A549 (cell line): Measurements from ENCODE around the gene MPZ. TPM values are rescaled to one million over a fixed set of nuclear protein-coding genes. Genes with fewer than 3 reads are reported as not detected.

Source experiments
- ATAC-seq, 2 experiments: fragments of 200-7000 bp in 1 of 2; fragments of >200 bp in 1 of 2; cut with Nextera tagmentation in 1 of 2; cut with Tn5 transposase in 1 of 2; 3 replicates each; pipeline versions ENCODE4 v1.8.0 to v1.9.1; 2018 to 2020; ENCODE audit warnings: mild to moderate bottlenecking in 1 of 2, moderate library complexity in 1 of 2
- CTCF ChIA-PET: fragments of 300-600 bp; sonication (Branson Sonifier 250); formaldehyde crosslinking; extraction: SDS; loops from one replicate; lab custom pipeline; 2021; ENCODE audit warnings: antibody characterized with exemption, inconsistent platforms; lab: Yijun Ruan, JAX
- POLR2A ChIA-PET: fragments of 350-600 bp; formaldehyde crosslinking; extraction: SDS; loops from one replicate; lab custom pipeline; 2021; ENCODE audit warnings: antibody characterized with exemption, inconsistent platforms; lab: Yijun Ruan, JAX
- DNase-seq, 2 experiments: peaks; one replicate each; pipeline versions ENCODE4 v3.0.0 to v3.0.0-alpha.2; 2011 to 2016; ENCODE audit warnings: low read depth in 1 of 2, low spot score in 1 of 2
- FAIRE-seq: peaks from 2 replicates; lab custom pipeline; 2011; peaks lifted over from hg19 to GRCh38; lab: Jason Lieb, UNC
- H3K27ac ChIP-seq, 2 experiments: fragments of >200 bp; sonication (Bioruptor Twin); formaldehyde crosslinking; 3 replicates each; pipeline ENCODE4 v1.5.1; 2016 to 2017
- H3K4me1 ChIP-seq: fragments of >200 bp; sonication (Bioruptor Twin); formaldehyde crosslinking; 3 replicates; pipeline ENCODE4 v1.6.1; 2016
- H3K4me2 ChIP-seq: fragments of >200 bp; sonication (Bioruptor Twin); formaldehyde crosslinking; 3 replicates; pipeline ENCODE4 v1.6.1; 2016
- H3K4me3 ChIP-seq: fragments of >200 bp; sonication (Bioruptor Twin); formaldehyde crosslinking; 3 replicates; pipeline ENCODE4 v1.5.1; 2016
- H3K9me3 ChIP-seq: fragments of >200 bp; sonication (Bioruptor Twin); formaldehyde crosslinking; 3 replicates; pipeline ENCODE4 v1.6.1; 2016
- BCL3 ChIP-seq: fragments of >200 bp; sonication (Bioruptor Twin); formaldehyde crosslinking; IDR thresholded peaks from 3 replicates; pipeline ENCODE4 v1.6.1; 2016
- BHLHE40 ChIP-seq: IDR thresholded peaks from 2 replicates; pipeline ENCODE4 v1.6.1; 2012; ENCODE audit warnings: low read depth, low read length, inconsistent platforms
- CBX2 ChIP-seq: fragments of 200-600 bp; sonication (generic); IDR thresholded peaks from 2 replicates; pipeline ENCODE4 v1.6.1; 2016; ENCODE audit warnings: low read depth, mild to moderate bottlenecking, borderline replicate concordance
- CBX8 ChIP-seq: fragments of 200-600 bp; sonication (generic); IDR thresholded peaks from 2 replicates; pipeline ENCODE4 v1.6.1; 2016
- CEBPB ChIP-seq, 2 experiments: fragments of >200 bp in 1 of 2; sonication (Bioruptor Twin) in 1 of 2; formaldehyde crosslinking in 1 of 2; IDR thresholded peaks; 2 replicates each; pipeline ENCODE4 v1.6.1; 2012 to 2016
- CHD4 ChIP-seq: fragments of 200-600 bp; sonication (generic); IDR thresholded peaks from 2 replicates; pipeline ENCODE4 v1.6.1; 2016; ENCODE audit warnings: antibody characterized with exemption, mild to moderate bottlenecking, borderline replicate concordance
- E2F6 ChIP-seq: IDR thresholded peaks from 2 replicates; pipeline ENCODE4 v1.6.1; 2012; ENCODE audit warnings: low read depth, borderline replicate concordance
- EHF ChIP-seq: fragments of 250-450 bp; sonication (Bioruptor Pico); IDR thresholded peaks from 2 replicates; pipeline ENCODE4 v1.5.0; 2020; ENCODE audit warnings: mild to moderate bottlenecking
- EHMT2 ChIP-seq: fragments of 200-600 bp; sonication (generic); IDR thresholded peaks from 2 replicates; pipeline ENCODE4 v1.6.1; 2016; ENCODE audit warnings: antibody characterized with exemption, low read depth, mild to moderate bottlenecking, moderate library complexity
- ELK1 ChIP-seq: fragments of 150-350 bp; IDR thresholded peaks from 2 replicates; pipeline ENCODE4 v1.6.1; 2014; ENCODE audit warnings: low read depth, mild to moderate bottlenecking, low read length
- EP300 ChIP-seq, 2 experiments: fragments of >200 bp; sonication (Bioruptor Twin); formaldehyde crosslinking; IDR thresholded peaks; 2 replicates in 1 of 2; 3 replicates in 1 of 2; pipeline ENCODE4 v1.6.1; 2016 to 2017
- ESRRA ChIP-seq: fragments of 150-350 bp; IDR thresholded peaks from 2 replicates; pipeline ENCODE4 v1.6.1; 2014; ENCODE audit warnings: mild to moderate bottlenecking, low read length, borderline replicate concordance
- FOSL2 ChIP-seq, 2 experiments: fragments of 450-650 bp in 1 of 2; fragments of >200 bp in 1 of 2; sonication (Bioruptor Twin) in 1 of 2; formaldehyde crosslinking; IDR thresholded peaks; 2 replicates each; pipeline versions ENCODE4 v1.5.0 to v1.6.1; 2016 to 2020; ENCODE audit warnings: mild to moderate bottlenecking in 1 of 2, moderate library complexity in 1 of 2
- FOXS1 ChIP-seq: fragments of 250-450 bp; sonication (Bioruptor Pico); IDR thresholded peaks from 2 replicates; pipeline ENCODE4 v1.5.0; 2020; ENCODE audit warnings: mild to moderate bottlenecking, moderate library complexity
- GATA3 ChIP-seq: IDR thresholded peaks from 2 replicates; pipeline ENCODE4 v1.6.1; 2012; ENCODE audit warnings: borderline replicate concordance
- HOXB13 ChIP-seq: fragments of 250-450 bp; sonication (Bioruptor Pico); IDR thresholded peaks from 2 replicates; pipeline ENCODE4 v1.5.0; 2020; ENCODE audit warnings: low read depth, mild to moderate bottlenecking, moderate library complexity
- KDM1A ChIP-seq: fragments of 200-600 bp; sonication (generic); IDR thresholded peaks from 2 replicates; pipeline ENCODE4 v1.6.1; 2016; ENCODE audit warnings: low read depth, mild to moderate bottlenecking
- KDM5A ChIP-seq: fragments of 200-600 bp; sonication (generic); IDR thresholded peaks from 2 replicates; pipeline ENCODE4 v1.6.1; 2016; ENCODE audit warnings: antibody characterized with exemption, mild to moderate bottlenecking
- MAFK ChIP-seq: fragments of 450-650 bp; IDR thresholded peaks from 2 replicates; pipeline ENCODE4 v1.6.1; 2014; ENCODE audit not compliant: partially characterized antibody
- MAZ ChIP-seq: fragments of 150-350 bp; IDR thresholded peaks from 2 replicates; pipeline ENCODE4 v1.6.1; 2014; ENCODE audit warnings: antibody characterized with exemption, low read depth, low read length, borderline replicate concordance
- MYC ChIP-seq: IDR thresholded peaks from 2 replicates; pipeline ENCODE4 v1.6.1; 2012; ENCODE audit warnings: mild to moderate bottlenecking, inconsistent platforms, low read length, improper control_type of control experiment, borderline replicate concordance
- NPAS2 ChIP-seq: fragments of 250-450 bp; sonication (Bioruptor Pico); IDR thresholded peaks from 2 replicates; pipeline ENCODE4 v1.8.0; 2022; ENCODE audit warnings: mild to moderate bottlenecking, moderate library complexity, borderline replicate concordance
- PBX3 ChIP-seq: IDR thresholded peaks from 2 replicates; pipeline ENCODE4 v1.6.1; 2012
- PHF8 ChIP-seq: fragments of 200-600 bp; sonication (generic); IDR thresholded peaks from 2 replicates; pipeline ENCODE4 v1.6.1; 2016; ENCODE audit warnings: low read depth, mild to moderate bottlenecking, antibody characterized with exemption, moderate library complexity, borderline replicate concordance
- RARB ChIP-seq: fragments of 250-450 bp; sonication (Bioruptor Pico); IDR thresholded peaks from 2 replicates; pipeline ENCODE4 v1.8.0; 2021; ENCODE audit warnings: mild to moderate bottlenecking, moderate library complexity
- RCOR1 ChIP-seq: fragments of 150-350 bp; IDR thresholded peaks from 2 replicates; pipeline ENCODE4 v1.6.1; 2014; ENCODE audit warnings: antibody characterized with exemption, low read length, low read depth
- RFX5 ChIP-seq: fragments of 450-650 bp; IDR thresholded peaks from 2 replicates; pipeline ENCODE4 v1.7.1; 2014; ENCODE audit warnings: antibody characterized with exemption, mild to moderate bottlenecking, moderate library complexity
- SREBF2 ChIP-seq: fragments of 450-650 bp; IDR thresholded peaks from 2 replicates; pipeline ENCODE4 v1.6.1; 2014; ENCODE audit warnings: mild to moderate bottlenecking, moderate library complexity
- USF2 ChIP-seq: fragments of 450-650 bp; IDR thresholded peaks from 2 replicates; pipeline ENCODE4 v1.6.1; 2014; ENCODE audit warnings: antibody characterized with exemption
- ZSCAN20 ChIP-seq: fragments of 250-450 bp; sonication (Bioruptor Pico); IDR thresholded peaks from 2 replicates; pipeline ENCODE4 v1.8.0; 2022; ENCODE audit warnings: mild to moderate bottlenecking, moderate library complexity
- WGBS: methylation state at CpG from one replicate; pipeline ENCODE4 v1.1.6; 2017; ENCODE audit errors: missing lambda C conversion rate; 5-methylcytosine and 5-hydroxymethylcytosine counted together
- polyA plus RNA-seq, 4 experiments: library from polyadenylated mRNA; depleted of rRNA in 3 of 4; stranded (reverse); fragments of >200 nt; fragmentation: RNase III in 1 of 4; extraction: RNeasy Plus Mini Kit Qiagen cat#74134 plus additional on column Dnase treatment in 1 of 4; gene quantifications; 2 replicates in 3 of 4; 3 replicates in 1 of 4; pipeline ENCODE4 v1.2.3, GENCODE V29; 2011 to 2017

MPZ gene
- polyA plus RNA-seq, 2 of the 4 experiments (the other 2 are of a cell fraction), result 0.17 to 0.83 TPM

- TF ChIP-seq ELK1 (no peak), NPAS2 (CRISPR knock-in tag) (no peak), FOXS1 (CRISPR knock-in tag) (no peak), FOSL2 (IDR thresholded peaks at IDR 0.05) (no peak), FOSL2 (CRISPR knock-in tag; IDR thresholded peaks at IDR 0.05) (no peak), RCOR1 (no peak), RARB (CRISPR knock-in tag) (no peak)
These were observed 19.0 kb downstream of the MPZ start (continued) for GRCh38 chr1:161290779-161291178.

GRCh38 chr1:161287482-161288054, 22.2 kb downstream of the MPZ start:
- Histone ChIP-seq H3K4me1 (no peaks in the 10 kb centered on the region), H3K4me2 (no peak overlapping the region), H3K9me3 (no peaks in the 10 kb centered on the region)
- FAIRE-seq (no peak), ATAC-seq (no peak)
- POLR2A ChIA-PET, result no interaction called here
- 64% methylated on average over 3 of the region's 3 CpGs for WGBS
- TF ChIP-seq ESRRA (no peak), GATA3 (no peak), KDM5A (no peak), CEBPB (IDR thresholded peaks at IDR 0.05) (no peak), CBX8 (no peak), EHMT2 (no peak), BHLHE40 (no peak), BCL3 (no peak), RARB (CRISPR knock-in tag) (no peak), MYC (no peak), ZSCAN20 (CRISPR knock-in tag) (no peak), MAZ (no peak), MAFK (no peak)
- TF ChIP-seq, all 56 proteins: peak for 0
- H3K27ac ChIP-seq, result no peak overlapping the region
- CTCF ChIA-PET, result interaction anchor here (1.7 kb wide), 1 partner anchor 87 kb away, joined by 4 read pairs; no protein-coding TSS in a partner anchor
- H3K4me3 ChIP-seq, result no peak overlapping the region
- no peak for DNase-seq

- no peaks in the 10 kb centered on the region for H3K9me3 ChIP-seq
- no peak overlapping the region for H3K27ac ChIP-seq
- POLR2A ChIA-PET, result no interaction called here
- CTCF ChIA-PET, result interaction anchor here (0.6 kb wide), 3 partner anchors 14 to 1483 kb away, joined by 3 to 4 read pairs (median 3); no protein-coding TSS in a partner anchor
- no peaks in the 10 kb centered on the region for H3K4me1 ChIP-seq
- DNase-seq, result no peak
- no peak overlapping the region for H3K4me3 ChIP-seq
- ATAC-seq, result no peak
- H3K4me2 ChIP-seq, result no peak overlapping the region
- WGBS, result 68% methylated on average over 5 of the region's 5 CpGs
- FAIRE-seq, result no peak
- TF ChIP-seq RFX5 (no peak), FOXS1 (CRISPR knock-in tag) (no peak), ZSCAN20 (CRISPR knock-in tag) (no peak), PBX3 (no peak), EHF (CRISPR knock-in tag) (no peak), ELK1 (no peak), CBX2 (no peak), E2F6 (no peak), KDM1A (no peak), SREBF2 (no peak), CHD4 (no peak), EHMT2 (no peak), EP300 (IDR thresholded peaks at IDR 0.05) (no peak), HOXB13 (CRISPR knock-in tag) (no peak), PHF8 (no peak), USF2 (no peak)
These were observed 24.2 kb downstream of the MPZ start for GRCh38 chr1:161285521-161285920.
